Heart left ventricle (tissue), 13 donors: Measurements from ENCODE around the gene ANKS3.

Experiments
- POLR2A ChIP-seq, 2 donors: fragments of 450-650 bp; IDR thresholded peaks; one replicate each; pipeline ENCODE4 v1.6.1; 2017; ENCODE audit warnings: antibody characterized with exemption in 2 of 2, mild to moderate bottlenecking in 2 of 2, moderate library complexity in 2 of 2
- TF ChIP-seq, protein P1 (sequence below), 12 donors: fragments of 200-600 bp; sonication (generic) in 4 of 12; IDR thresholded peaks; one replicate each; pipeline versions ENCODE4 v1.5.0 to v1.8.0; 2018 to 2022; ENCODE audit warnings: antibody characterized with exemption in 12 of 12, mild to moderate bottlenecking in 5 of 12
- donor health status: ischemic (EF 13 %, LVEDD 7.1; RV severe dilation, severe dysfunction).
- donor health status: DM: no; HTN: yes; CAD: no.
- donor health status: DM: no; HTN: no; CAD: no.
- donor health status: ischemic (EF 25% LVEDD 6.9; RV normal size, moderate dysfunction).
- donor health status: ischemic (EF 25% LVEDD 5.7; RV mildly dilated, moderate dysfunction).
- donor health status: ischemic (EF 35%, LVEDD 5.7; RV mildly dilated, moderate dysfunction).
- donor health status: nonischemic (EF 11% LVEDD 7.7; RV severe dilation, severe dysfunction).
- donor health status: DM: yes; HTN: yes; CAD: no.
- donor health status: PGD.
- donor health status: ischemic (EF 29% LVEDD 5.4; RV normal size, mild dysfunction).
- donor health status: nonischemic (EF 23%, LVEDD 6.1; RV moderate dilation, normal function).

DNA sequence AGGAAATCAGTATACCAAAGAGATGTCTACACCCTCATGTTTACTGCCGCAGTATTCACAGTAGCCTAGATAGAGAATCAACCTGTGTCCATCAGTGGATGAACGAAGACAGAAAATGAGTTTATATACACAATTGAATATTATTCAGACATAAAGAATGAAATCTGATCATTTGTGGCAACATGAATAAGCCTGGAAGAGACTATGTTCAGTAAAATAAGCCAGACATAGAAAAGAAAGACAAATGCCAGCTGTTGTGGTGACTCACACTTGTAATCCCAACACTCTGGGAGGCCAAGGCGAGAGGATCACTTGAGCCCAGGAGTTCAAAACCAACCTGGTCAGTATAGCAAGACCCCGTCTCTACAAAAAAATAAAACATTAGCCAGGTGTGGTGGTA lies 24.6 kb downstream of the ANKS3 start:
- TF ChIP-seq, protein P1, sequence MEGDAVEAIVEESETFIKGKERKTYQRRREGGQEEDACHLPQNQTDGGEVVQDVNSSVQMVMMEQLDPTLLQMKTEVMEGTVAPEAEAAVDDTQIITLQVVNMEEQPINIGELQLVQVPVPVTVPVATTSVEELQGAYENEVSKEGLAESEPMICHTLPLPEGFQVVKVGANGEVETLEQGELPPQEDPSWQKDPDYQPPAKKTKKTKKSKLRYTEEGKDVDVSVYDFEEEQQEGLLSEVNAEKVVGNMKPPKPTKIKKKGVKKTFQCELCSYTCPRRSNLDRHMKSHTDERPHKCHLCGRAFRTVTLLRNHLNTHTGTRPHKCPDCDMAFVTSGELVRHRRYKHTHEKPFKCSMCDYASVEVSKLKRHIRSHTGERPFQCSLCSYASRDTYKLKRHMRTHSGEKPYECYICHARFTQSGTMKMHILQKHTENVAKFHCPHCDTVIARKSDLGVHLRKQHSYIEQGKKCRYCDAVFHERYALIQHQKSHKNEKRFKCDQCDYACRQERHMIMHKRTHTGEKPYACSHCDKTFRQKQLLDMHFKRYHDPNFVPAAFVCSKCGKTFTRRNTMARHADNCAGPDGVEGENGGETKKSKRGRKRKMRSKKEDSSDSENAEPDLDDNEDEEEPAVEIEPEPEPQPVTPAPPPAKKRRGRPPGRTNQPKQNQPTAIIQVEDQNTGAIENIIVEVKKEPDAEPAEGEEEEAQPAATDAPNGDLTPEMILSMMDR (IDR thresholded peaks at IDR 0.05): no peak
- TF ChIP-seq POLR2A (IDR thresholded peaks at IDR 0.05): no peak
